HG03521 (cell line): ENCODE results near the gene DCXR.
A peak's percentile ranks its signal among the peaks of the same experiment; 100 is the strongest.

ENCODE experiments used
- ATAC-seq: cut with Tn5 transposase; IDR thresholded peaks from one replicate; pipeline ENCODE4 v1.9.1; 2021; ENCODE audit warnings: mild to moderate bottlenecking, moderate library complexity; ENCODE audit not compliant: unreplicated experiment

Gene DCXR

DNA sequence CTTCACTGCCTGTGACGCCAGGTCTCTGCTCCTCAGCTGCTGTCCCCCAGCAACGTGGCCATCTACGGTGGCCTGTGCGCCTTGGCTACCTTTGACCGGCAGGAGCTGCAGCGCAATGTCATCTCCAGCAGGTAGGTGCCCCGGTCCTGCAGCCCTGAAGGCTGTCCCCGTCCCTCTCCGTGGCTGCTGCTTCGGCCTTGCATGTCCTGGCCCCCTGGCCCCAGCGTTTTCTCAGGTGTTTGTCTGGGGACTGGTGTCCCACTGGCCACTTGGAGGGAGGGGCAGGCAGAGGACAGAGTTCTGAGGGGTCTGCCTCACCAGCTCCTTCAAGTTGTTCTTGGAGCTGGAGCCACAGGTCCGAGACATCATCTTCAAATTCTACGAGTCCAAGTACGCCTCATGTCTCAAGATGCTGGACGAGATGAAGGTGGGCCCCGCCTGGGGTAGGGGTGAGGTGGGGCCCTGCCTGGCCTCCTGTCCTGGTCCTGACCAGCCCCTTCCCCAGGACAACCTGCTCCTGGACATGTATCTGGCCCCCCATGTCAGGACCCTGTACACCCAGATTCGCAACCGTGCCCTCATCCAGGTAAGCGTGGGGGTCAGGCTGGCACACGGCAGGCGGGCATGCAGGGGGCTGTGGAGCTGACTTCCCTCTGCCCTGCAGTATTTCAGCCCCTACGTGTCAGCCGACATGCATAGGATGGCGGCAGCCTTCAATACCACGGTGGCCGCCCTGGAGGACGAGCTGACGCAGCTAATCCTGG, 18.6 kb upstream of the DCXR start:
- ATAC-seq = no peak

DNA sequence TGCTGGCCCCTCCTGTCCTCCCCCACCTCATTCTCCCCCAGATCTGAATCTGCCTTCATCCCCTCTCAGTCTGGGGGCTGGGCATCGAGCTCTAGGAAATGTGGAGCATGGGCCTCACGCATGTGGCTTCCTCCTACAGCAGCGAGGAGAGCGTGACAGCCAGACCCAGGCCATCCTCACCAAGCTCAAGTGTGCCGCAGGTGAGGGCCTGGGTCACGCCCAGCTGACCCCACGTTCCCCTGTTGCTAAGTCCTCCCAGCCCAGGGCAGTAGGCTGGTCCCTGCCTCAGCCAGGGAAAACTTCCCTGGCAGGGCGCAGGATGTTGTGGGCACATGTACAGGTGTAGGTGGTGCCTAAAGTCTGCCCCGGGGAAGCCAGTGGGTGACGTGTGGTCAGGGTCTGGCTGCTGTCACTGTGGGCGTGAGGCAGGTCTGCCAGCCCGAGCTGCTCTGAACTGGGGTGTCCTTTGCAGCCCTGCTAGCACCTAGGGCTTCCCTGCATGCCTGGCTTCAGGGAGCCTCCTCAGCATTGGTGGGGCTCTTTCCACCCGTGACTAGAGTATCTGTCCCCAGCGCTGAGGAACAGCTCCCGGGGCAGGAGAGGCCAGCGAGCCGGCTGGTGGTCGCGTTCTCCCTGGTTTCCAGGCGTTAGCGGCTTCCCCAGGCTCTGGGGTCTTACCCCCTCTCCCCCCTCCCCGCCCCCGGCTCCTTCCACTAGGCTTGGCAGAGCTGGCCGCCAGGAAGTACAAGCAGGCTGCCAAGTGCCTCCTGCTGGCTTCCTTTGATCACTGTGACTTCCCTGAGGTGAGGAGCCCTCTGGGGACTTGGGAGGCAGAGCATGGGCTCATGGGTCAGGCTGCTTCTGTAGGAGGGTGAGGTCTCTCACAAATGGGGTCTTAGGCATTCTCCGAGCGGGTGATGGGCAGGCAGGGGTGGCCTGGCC, 17.8 kb upstream of the DCXR start:
- no peak for ATAC-seq

DNA sequence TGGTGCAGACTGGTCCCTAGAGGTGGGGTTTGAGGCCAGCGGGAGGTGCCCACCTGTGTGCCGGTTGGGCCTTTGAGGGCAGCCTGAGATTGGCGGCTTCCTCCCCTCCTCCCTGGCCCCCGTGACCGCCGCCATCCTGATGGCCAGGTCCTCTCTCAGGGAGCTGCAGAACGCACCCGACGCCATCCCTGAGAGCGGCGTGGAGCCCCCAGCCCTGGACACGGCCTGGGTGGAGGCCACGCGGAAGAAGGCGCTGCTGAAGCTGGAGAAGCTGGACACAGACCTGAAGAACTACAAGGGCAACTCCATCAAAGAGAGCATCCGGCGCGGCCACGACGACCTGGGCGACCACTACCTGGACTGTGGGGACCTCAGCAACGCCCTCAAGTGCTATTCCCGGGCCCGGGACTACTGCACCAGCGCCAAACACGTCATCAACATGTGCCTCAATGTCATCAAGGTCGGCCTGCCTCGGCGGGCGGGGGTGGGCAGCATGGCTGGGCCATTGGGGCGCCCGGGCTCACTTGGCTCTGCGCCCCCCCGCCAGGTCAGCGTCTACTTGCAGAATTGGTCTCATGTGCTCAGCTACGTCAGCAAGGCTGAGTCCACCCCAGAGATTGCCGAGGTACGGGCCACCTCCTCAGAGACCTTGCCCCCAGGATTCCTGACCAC, 17.0 kb upstream of the DCXR start:
- no peak for ATAC-seq

DNA sequence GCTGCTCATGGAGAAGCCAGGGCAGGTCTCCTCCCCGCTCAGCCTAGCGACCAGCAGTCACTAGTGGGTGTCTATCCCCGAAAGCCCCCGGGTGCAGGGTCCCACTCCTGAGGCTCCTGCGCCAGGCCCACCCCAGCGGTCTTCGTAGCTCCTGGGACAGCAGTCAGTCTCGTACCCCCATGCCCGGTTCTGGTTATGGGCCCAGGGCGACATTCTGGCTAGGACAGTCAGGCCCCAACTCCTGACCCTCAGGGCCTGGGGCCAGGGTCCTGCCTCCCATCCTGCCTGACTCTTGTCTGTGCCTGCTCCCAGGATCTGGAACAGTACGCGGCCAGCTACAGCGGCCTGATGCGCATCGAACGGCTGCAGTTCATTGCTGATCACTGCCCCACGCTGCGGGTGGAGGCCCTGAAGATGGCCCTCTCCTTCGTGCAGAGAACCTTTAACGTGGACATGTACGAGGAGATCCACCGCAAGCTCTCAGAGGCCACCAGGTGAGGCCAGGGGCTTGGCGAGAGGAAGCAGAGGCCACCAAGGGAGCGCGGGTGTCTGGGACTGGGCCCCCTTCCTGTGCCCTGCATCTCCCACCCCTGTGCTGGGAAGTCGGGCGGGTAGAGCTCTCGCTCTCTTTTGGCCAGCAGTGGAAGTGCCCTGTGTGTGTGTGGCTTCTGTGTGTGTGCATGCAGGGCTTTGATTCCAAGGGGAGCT, 16.2 kb upstream of the DCXR start:
- no peak for ATAC-seq

DNA sequence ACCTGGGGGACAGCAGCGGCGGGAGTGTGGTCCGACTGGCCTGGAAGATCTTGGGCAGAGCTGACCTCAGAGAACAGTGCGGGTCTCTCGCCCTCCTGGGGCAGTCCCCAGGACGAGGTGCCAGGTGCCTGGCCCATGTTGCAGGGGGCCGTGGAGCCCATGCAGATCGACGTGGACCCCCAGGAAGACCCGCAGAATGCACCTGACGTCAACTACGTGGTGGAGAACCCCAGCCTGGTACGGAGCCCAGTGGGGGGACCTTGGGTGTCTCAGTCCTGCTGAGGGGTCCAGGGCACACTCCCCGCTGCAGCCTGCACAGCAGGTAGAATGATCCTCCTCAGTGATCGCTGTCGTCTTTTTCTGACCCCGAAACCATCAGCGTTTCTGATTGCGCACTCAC, 15.6 kb upstream of the DCXR start:
- no peak for ATAC-seq

DNA sequence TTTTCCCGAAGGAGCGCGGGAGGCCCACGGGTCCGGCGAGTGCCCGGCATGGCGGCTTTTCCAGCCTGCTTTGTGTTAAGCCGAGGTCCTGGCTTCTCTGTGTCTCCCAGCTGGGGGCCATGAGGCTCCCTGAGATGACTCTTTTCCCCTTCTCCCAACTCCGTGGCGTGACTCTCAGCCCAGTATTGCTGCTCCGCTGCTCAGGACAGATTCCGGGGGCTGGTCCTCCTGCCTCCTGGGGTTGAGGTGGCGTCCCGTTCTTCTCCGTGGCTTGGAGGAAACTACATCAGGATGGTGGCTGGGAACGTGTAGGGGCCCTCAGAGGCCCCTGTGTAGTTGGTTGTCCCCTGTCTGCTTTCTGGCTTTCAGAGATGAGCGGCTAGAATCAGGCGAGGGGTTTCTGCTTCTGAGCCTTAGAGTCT, 15.2 kb upstream of the DCXR start:
- ATAC-seq = no peak

DNA sequence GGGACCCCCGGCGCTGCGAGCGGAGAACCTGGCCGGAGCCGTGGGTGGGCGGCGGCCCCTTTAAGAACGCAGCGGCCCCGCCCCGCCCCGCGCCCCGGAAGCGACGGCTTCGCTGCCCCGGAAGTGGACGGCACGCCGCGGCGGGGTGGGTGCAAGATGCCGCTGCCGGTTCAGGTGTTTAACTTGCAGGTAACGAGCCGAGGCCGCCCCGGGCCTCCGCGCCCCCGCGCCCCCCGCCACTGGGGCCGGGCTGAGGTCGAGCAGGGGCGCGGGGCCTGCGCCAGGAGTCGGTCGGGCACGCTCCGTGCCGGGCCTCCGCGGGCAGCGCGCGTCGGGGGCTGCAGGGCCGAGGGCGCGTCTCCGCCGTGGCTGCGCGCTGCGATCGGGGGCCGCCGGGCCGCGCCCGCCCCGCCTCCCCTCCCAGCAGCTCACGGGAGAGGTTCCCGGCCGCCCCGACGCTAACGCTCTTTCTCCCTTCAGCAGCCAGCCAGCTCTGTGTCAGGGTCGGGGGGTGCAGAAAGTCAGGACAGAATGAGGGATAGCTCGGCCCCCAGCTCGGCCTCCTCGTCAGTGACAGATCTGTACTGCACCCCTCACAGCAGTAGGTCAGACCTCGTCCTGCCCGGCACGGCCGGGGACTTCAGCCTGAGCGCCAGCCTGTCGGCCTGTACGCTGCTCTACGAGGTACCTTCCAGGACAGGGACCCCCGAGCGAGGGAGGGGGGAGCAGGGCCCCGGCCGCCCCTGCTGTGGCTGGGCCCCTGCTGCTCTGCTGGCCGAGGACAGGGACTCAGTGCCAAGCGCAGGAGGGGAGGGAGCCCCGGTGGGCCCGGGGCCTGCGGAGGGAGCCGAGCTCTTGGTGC, 14.5 kb upstream of the DCXR start, which contains the start of the genes GPS1 and RFNG:
TSS of gene GPS1 (plus strand) at position 123 of the 862 bp plus-strand sequence. CDS start at position 157, 34 bp downstream.
TSS of gene RFNG (minus strand) at position 36 of the 862 bp plus-strand sequence. CDS start 45 bp downstream, outside the sequence.
- peak; percentile 65 for ATAC-seq

DNA sequence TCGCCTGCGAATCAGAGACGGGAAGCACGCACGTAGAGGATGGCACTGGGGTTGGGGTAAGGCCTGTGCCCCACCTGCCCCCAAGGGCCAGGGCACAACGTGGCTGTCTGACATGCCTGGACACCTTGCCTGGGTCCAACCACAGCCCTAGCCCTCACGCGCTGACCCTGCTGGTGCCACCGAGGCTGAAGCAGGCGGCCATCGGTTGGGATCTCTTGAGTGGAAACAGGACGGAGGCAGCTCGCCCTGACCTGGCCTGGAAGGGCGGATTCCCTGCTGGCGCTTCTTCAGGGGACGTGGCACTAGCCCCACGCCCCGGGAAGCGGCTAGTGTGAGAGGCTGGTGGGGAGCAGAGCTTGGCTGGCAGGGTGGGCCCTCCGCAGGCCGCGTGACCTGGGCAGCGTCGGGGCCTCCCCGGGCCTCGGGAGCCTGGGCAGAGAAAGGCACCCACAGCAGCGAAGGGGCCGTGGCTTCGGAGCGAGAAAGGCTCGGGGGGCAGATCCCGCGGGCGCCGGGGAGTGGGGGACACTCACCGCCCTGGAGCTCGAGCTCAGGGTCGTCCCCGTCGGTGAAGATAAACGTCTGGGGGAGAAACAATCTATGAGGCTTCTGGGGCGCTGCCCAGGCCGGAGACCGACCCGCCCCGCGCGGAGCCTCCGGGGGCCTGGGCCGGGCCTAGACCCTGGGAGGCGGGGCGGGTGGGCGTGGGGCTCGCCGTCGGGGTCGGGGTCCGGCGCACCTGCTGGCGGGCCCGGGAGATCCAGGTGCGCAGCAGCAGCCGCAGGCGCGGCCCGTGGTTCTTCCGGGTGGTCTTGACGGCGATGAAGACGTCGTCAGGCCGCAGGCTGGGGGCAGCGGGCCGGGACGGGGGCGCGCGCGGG, 13.5 kb upstream of the DCXR start:
- no peak for ATAC-seq

DNA sequence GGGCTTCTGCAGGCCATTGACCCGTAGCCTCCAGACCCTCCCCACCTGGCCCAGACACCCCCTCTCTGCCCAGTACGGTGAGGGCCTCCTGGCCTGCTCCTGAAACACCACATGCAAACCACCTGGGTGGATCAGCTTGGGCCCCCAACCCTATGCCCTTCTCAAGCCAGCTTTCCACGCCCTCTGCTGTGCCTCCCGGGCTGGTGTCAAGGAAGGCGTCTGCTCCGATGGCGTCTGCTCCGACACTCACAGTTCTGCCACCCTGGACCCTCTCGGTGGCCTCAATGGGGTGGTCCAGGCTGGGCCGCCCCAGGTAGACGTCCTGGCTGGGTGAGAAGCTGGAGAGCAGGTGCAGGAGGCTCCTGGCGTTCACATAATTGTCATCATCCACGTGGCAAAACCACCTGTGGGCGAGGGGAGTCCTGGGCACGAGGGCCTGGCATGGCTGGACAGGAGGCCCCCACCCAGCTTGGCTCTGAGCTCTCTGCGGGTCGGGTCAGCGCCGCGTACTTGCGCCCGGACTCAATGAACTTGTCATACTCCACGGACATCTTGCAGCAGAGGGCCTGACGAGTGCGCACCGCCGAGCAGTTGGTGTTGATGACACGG, 12.8 kb upstream of the DCXR start:
- ATAC-seq = no peak

DNA sequence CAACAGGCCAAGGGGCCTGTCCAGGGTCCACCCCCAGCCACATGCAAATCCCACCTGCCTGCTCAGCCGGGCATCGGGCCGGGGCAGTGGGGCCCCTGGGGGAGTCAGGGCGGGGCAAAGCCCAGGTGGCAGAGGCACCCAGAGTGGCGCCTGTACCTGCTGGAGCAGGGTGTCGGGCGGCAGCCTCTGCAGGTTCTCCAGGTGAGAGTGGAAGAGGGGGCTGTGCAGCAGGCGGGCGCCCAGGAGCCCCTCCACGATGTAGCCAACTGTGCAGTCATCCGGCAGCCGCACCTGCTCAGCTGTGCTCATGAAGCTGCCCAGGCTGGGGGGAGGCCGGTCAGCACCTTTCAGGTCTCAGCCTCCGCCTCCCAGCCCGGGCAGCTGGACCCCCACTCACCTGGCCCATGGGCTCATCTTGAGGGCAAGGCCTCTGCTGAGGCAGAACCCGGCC, 12.0 kb upstream of the DCXR start:
- ATAC-seq = no peak

DNA sequence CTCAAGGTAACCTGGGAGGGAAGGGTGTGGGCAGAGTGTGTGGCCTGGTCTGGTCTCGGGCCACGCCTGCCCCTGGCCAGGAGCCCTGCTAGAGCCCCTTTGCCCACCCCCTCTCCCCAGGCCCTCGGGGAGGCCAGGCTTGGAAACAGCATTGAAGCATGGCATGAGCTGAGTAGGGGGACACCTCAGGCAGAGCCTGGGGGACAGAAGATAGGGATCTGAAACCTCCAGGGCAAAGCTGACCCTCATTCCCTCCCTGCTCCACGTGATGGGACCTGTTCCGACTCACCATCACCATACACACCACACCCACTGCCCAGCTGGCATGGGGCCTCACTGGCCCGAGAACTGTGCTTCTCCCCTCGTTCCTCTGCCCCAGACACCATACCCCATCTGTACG, 11.6 kb upstream of the DCXR start:
- no peak for ATAC-seq

DNA sequence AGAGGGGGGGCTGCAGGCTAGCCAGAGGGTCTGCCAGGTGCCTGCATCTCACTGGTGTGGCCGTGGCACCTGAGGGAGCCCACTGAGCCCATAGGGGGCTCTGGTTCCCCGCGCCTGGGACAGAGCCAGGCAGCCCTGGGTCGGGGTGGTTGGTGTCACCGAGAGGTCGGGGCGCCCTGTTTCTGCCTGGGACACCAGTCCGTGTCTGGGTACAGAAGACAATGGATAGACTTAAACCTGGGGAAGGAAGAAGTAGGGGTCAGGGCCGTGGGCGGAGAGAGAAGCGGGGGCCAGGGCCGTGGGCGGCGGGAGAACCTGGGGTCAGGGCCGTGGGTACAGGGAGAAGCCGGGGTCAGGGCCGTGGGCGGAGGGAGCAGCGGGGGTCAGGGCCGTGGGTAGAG, 11.1 kb upstream of the DCXR start:
- no peak for ATAC-seq

DNA sequence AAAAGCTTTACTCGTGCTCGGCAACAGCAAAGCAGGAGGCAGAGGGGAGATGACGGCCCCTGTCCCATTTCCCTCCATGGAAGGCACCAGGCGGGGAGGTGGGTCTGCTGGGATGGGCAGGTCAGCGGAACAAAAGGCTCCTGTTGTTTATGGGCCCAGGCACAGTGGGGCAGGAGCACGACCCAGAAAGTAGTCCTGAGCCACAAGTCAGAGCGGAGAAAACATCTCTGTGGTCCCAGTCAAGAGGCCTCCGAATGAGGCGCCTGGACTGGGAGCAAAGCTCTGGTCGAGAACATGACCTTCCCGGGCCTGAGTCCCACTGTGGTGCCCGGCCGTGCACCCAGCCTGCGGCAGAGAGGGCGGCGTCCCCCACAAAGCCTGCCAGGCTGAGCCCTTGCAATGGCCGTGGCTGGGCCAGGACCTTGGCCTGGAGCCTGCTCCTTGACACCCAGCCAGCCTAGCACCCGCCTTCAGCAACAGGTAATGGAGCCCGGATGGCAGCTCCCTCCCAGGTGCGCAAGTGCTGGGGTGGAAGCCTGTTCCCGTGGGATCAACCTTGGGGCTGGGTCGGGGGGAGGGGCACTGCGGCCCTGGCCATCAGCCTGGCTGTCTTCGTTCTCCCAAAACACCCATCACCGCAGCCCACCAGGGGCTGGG, 10.5 kb upstream of the DCXR start:
- no peak for ATAC-seq

DNA sequence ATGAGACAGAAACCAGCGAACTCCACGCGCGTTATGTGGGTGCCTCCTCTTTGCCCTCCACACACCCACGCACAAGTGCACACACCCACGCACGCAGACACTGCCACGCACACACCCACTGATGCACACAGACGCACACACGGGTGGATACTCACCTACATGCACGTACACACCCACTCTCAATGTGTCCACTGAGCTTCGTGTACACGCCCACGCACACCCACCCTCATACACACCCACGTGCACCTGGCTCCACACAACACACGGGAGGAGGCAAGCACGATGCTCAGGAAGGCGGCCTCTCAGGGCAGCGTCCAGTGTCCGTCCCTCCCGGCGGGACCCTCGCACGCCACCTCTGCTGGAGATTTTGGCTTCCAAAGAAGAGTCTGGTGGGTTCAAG, 9.9 kb upstream of the DCXR start:
- no peak for ATAC-seq

DNA sequence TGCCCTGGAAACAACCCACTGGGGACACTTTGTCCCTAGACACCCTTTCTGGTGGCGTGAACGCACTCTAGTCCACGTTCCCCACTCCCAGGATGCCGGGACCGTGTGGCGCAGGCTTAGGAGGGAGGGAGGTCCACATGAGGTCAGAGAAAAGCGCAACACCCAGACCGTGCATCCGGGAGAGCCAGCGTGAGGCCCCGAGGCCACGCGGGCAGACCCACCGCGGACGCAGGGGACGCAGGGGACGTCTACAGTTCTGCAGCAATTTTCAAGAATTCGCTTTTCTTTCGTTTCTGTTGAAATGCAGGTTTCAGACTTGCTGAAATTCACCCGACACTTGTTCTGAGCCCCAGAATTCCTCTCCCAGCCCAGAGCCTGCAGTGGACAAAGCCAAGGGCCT, 9.4 kb upstream of the DCXR start:
- ATAC-seq = no peak

DNA sequence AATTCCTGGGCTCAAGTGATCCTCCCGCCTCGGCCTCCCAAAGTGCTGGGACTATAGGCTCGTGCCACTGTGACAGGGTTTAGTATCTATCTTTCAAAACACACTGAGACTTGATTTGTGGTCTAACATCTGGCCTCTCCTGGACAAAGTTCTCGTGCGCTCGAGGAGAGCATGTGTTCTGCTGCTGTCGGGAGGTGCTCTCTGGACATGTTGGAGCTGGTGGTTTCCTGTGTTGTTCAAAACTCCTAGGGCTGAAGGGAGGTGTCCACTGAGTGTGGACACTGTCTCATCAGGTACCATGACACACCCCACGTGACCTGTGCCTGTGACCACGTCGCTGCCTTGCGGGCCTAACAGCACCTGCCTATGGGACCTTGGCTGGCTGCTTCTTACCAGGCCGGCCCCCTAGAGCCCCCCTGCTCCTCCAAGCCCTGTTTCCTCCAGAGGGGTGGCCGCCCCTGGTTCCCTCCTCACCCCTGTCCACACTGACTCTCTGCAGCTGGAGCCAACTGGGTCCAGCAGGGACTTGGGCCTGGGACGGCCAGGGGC, 8.5 kb upstream of the DCXR start:
- no peak for ATAC-seq

DNA sequence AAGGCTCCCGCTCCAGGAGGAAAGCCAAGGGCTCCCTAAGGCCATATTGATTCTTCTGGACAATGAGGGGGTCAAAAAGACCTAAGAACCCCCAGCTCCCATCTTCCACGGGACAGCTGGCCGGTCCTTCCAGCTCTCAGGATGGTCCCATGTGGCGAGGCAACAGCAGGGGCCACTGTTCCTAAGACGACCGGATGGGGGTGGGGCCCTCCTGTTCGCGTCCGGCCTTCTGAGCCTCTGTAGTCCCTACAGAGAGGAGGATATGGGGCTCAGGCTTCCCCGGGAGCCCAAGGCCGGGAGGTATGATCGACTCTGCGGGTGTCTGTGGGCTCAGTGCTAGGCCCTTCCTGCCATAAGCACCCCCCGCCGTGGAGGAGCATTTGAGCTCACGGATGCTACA, 6.0 kb upstream of the DCXR start:
- ATAC-seq = no peak
